Activated CD8-positive, alpha-beta memory T cell treated with anti-CD3 and anti-CD28 coated beads for 36 hours (primary cell): Measurements from ENCODE around the gene SNRPA1. TPM values are rescaled to one million over a fixed set of nuclear protein-coding genes. Genes with fewer than 3 reads are reported as not detected.

Source experiments
- CTCF ChIA-PET: fragments of 350-600 bp; sonication (Branson Sonifier 250); formaldehyde crosslinking; loops from one replicate; lab custom pipeline; 2021; ENCODE audit warnings: antibody characterized with exemption; lab: Charles Lee
- POLR2A ChIA-PET: fragments of 350-600 bp; sonication (Branson Sonifier 250); formaldehyde crosslinking; loops from one replicate; lab custom pipeline; 2021; ENCODE audit warnings: antibody characterized with exemption; lab: Charles Lee
- total RNA-seq, 2 experiments: library from RNA; stranded (reverse); gene quantifications; one replicate each; pipeline ENCODE4 v1.2.3, GENCODE V29; 2021

SNRPA1 gene
- total RNA-seq, 2 experiments from 2014 or later = 233 to 237 TPM

DNA sequence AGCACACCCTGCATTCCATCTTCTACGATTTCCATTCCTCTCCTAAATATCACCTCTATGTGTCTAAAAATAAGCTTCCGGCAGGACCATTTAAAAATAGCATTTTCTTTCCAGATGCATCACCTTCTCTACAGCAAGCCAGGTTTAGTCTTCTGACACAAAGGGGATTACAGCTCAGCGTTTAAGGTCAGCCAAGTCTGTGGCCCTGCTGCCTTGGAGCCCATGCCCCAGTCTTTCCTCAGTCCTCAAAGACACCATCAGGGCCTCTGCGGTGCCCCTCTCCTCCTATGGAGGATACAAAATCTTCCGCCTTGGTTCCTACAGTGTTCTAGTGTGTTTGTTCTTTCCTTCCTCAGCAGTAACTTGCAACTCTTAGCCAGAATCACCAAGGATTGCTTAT is 21.5 kb downstream of the SNRPA1 start:
- ChIA-PET CTCF (interaction anchor here (1.2 kb wide), 1 partner anchor 15 kb away, joined by 6 read pairs; no protein-coding TSS in a partner anchor), POLR2A (interaction anchor here (1.0 kb wide), 1 partner anchor 9 kb away, joined by 3 read pairs; no protein-coding TSS in a partner anchor)

DNA sequence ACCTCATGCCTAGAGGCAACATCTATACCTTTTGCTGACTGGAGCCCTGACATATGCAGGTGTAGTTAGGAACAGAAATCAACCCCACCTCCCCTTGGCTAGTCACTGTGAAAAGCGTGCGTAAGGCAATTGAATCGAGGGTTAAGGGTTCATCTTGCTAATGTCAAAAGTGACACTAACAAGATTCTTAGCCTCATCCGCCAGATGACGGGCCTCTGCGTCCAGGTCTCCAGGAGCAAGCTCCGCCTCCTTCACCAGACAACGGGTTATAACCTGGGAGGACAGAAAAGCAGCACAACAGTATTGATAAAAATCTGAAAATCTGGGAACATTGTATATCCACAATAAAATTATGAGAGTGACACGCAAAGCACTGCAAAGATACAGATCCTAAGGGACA is 22.5 kb downstream of the SNRPA1 start:
- ChIA-PET CTCF (interaction anchor here (1.2 kb wide), 1 partner anchor 14 kb away, joined by 6 read pairs; no protein-coding TSS in a partner anchor), POLR2A (interaction anchor here (0.9 kb wide), 1 partner anchor 22 kb away, joined by 3 read pairs; the partner anchor contains the start of gene SNRPA1)

GRCh38 chr15:101269479-101270223 is 25.4 kb downstream of the SNRPA1 start:
- ChIA-PET CTCF (interaction anchor here (1.8 kb wide), 1 partner anchor 11 kb away, joined by 6 read pairs; no protein-coding TSS in a partner anchor), POLR2A (no interaction called here)

GRCh38 chr15:101267320-101268104 is 27.5 kb downstream of the SNRPA1 start:
- POLR2A ChIA-PET = no interaction called here

GRCh38 chr15:101266787-101267186 is 28.3 kb downstream of the SNRPA1 start:
- ChIA-PET CTCF (interaction anchor here (0.8 to 2.4 kb wide), 3 partner anchors 9 to 258 kb away, joined by 3 to 12 read pairs (median 5); no protein-coding TSS in a partner anchor), POLR2A (no interaction called here)

More at GRCh38 chr15:101267320-101268104, 27.5 kb downstream of the SNRPA1 start:
- CTCF ChIA-PET = interaction anchor here (0.8 to 2.4 kb wide), 4 partner anchors 10 to 259 kb away, joined by 3 to 12 read pairs (median 4); no protein-coding TSS in a partner anchor

GRCh38 chr15:101266034-101266433 is 29.0 kb downstream of the SNRPA1 start:
- POLR2A ChIA-PET = interaction anchor here (0.5 kb wide), 1 partner anchor 33 kb away, joined by 3 read pairs; no protein-coding TSS in a partner anchor

GRCh38 chr15:101264911-101265641 is 30.0 kb downstream of the SNRPA1 start:
- CTCF ChIA-PET = no interaction called here
- POLR2A ChIA-PET = no interaction called here

More at GRCh38 chr15:101266034-101266433, 29.0 kb downstream of the SNRPA1 start:
- CTCF ChIA-PET = interaction anchor here (1.2 to 2.4 kb wide), 2 partner anchors 8 to 258 kb away, joined by 5 to 12 read pairs; no protein-coding TSS in a partner anchor

DNA sequence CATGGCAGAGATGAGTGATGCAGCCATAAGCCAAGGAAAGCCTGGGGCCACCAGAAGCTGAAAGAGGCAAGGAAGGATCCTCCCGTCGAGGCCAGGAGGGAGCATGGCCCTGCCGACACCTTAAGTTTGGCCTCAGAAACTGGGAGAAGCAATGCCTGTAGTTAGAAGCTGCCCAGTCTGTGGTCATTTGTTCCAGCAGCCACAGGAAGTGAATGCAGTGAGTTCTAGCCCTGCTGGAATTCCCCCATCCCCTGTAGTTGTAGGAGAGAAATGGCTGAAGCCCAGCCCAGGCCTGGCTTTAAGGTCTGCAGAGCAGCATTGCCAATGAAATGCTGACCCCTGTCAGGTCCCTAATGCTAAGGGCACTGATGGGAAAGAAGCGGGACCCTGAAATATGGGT is 31.0 kb downstream of the SNRPA1 start:
- CTCF ChIA-PET = interaction anchor here (2.2 kb wide), 1 partner anchor 248 kb away, joined by 6 read pairs; no protein-coding TSS in a partner anchor
- POLR2A ChIA-PET = no interaction called here

GRCh38 chr15:101262551-101262950 is 32.5 kb downstream of the SNRPA1 start:
- ChIA-PET POLR2A (no interaction called here), CTCF (interaction anchor here (0.7 to 2.2 kb wide), 6 partner anchors 11 to 256 kb away, joined by 3 to 6 read pairs (median 4); partner anchors contain the start of gene CHSY1)

GRCh38 chr15:101258238-101259144 is 36.6 kb downstream of the SNRPA1 start:
- CTCF ChIA-PET = interaction anchor here (0.7 to 2.3 kb wide), 18 partner anchors 8 to 252 kb away, joined by 3 to 25 read pairs (median 6); no protein-coding TSS in a partner anchor
- POLR2A ChIA-PET = interaction anchor here (1.0 kb wide), 1 partner anchor 17 kb away, joined by 4 read pairs; no protein-coding TSS in a partner anchor

DNA sequence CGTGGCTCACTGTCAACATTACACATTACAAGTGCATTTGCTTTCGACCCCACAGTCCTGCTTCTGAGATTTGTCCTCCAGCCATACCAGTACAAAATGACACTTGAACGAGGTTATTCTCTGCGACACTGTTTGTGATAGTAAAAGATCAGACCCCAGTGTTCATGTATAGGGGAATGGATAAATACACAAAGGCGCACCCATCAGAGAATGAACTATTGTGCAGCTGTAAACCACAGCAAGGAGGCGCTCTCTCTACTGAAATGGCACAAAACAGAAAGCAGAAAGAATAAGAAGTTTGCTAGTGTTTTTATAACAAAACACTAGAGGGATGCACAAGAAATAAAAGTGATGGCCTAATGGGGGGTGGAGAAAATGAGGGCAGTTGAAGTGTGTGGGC is 38.3 kb downstream of the SNRPA1 start:
- CTCF ChIA-PET = interaction anchor here (0.6 to 2.3 kb wide), 2 partner anchors 20 to 242 kb away, joined by 3 to 25 read pairs; no protein-coding TSS in a partner anchor
- POLR2A ChIA-PET = no interaction called here

DNA sequence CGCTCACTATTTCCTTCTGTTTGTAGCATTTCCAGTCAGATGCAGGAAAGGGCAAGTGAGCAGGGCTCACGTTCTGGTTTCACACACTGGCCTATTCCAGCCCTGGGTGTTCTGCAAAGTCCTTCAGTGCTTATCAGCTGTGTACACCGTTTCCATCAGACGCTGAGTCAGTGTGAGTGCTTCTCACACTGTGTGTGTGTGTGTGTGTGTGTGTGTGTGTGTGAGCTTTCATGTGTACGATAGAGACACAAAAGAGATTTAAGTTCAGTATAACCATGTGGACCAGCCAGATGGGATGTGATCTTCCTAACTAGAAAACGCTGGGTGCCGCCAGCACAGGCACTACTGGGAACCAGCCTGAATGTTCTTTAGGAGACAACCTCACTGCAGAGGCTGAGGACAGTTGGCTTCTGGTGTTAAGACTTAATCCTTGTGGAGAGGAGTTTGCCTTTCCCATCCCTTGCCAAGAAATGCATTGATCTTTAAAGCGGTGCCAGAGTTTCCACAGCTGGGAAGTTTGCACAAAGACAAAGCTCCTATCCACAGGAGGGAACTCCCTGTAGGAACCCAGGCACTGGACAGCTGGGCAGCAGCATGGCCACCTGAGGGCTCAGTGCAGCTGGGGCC is 39.3 kb downstream of the SNRPA1 start:
- CTCF ChIA-PET = interaction anchor here (0.8 to 2.1 kb wide), 8 partner anchors 10 to 245 kb away, joined by 3 to 7 read pairs (median 4); no protein-coding TSS in a partner anchor
- POLR2A ChIA-PET = no interaction called here

DNA sequence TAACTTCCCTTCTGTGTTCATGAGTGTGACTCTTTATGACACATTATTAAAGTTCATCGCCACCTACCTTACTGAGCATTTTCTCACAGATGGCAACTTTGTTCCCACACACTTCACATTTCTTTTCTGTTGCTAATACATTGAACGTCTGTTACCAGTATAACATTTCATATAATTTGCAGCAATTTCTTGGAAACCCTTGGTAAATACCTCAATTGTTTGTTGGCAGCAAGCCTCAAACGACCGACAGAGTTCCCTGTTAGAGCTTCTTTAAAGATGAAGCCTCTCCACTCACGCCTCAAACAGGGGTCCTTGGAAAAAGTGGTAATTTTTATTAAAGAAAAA is 40.0 kb downstream of the SNRPA1 start:
- CTCF ChIA-PET = interaction anchor here (1.0 to 3.9 kb wide), 7 partner anchors 60 to 245 kb away, joined by 3 to 13 read pairs (median 6); no protein-coding TSS in a partner anchor
- POLR2A ChIA-PET = interaction anchor here (0.5 kb wide), 1 partner anchor 95 kb away, joined by 4 read pairs; no protein-coding TSS in a partner anchor

GRCh38 chr15:101254157-101255050 is 40.6 kb downstream of the SNRPA1 start:
- ChIA-PET CTCF (interaction anchor here (1.6 to 3.9 kb wide), 3 partner anchors 153 to 166 kb away, joined by 3 to 13 read pairs (median 6); no protein-coding TSS in a partner anchor), POLR2A (interaction anchor here (0.5 kb wide), 1 partner anchor 94 kb away, joined by 4 read pairs; no protein-coding TSS in a partner anchor)

GRCh38 chr15:101252836-101253235 is 42.2 kb downstream of the SNRPA1 start:
- ChIA-PET POLR2A (interaction anchor here (1.8 kb wide), 2 partner anchors 12 to 51 kb away, joined by 6 to 7 read pairs; no protein-coding TSS in a partner anchor), CTCF (interaction anchor here (0.8 to 3.9 kb wide), 5 partner anchors 51 to 232 kb away, joined by 3 to 13 read pairs (median 4); no protein-coding TSS in a partner anchor)
